ENCODE data around the gene PYHIN1. TPM values are rescaled to one million over a fixed set of nuclear protein-coding genes. Genes with fewer than 3 reads are reported as not detected.

The PYHIN1 gene
- polyA plus RNA-seq, 1 of the 3 experiments (the other 2 are of a cell fraction) = not detected

- TF ChIP-seq, protein P1, sequence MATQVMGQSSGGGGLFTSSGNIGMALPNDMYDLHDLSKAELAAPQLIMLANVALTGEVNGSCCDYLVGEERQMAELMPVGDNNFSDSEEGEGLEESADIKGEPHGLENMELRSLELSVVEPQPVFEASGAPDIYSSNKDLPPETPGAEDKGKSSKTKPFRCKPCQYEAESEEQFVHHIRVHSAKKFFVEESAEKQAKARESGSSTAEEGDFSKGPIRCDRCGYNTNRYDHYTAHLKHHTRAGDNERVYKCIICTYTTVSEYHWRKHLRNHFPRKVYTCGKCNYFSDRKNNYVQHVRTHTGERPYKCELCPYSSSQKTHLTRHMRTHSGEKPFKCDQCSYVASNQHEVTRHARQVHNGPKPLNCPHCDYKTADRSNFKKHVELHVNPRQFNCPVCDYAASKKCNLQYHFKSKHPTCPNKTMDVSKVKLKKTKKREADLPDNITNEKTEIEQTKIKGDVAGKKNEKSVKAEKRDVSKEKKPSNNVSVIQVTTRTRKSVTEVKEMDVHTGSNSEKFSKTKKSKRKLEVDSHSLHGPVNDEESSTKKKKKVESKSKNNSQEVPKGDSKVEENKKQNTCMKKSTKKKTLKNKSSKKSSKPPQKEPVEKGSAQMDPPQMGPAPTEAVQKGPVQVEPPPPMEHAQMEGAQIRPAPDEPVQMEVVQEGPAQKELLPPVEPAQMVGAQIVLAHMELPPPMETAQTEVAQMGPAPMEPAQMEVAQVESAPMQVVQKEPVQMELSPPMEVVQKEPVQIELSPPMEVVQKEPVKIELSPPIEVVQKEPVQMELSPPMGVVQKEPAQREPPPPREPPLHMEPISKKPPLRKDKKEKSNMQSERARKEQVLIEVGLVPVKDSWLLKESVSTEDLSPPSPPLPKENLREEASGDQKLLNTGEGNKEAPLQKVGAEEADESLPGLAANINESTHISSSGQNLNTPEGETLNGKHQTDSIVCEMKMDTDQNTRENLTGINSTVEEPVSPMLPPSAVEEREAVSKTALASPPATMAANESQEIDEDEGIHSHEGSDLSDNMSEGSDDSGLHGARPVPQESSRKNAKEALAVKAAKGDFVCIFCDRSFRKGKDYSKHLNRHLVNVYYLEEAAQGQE (IDR thresholded peaks at IDR 0.05; ENCODE audit: low read depth, low read length) = no peak
Measured at GRCh38 chr1:158983235-158983634, 51.9 kb downstream of the PYHIN1 start (continued).

DNA sequence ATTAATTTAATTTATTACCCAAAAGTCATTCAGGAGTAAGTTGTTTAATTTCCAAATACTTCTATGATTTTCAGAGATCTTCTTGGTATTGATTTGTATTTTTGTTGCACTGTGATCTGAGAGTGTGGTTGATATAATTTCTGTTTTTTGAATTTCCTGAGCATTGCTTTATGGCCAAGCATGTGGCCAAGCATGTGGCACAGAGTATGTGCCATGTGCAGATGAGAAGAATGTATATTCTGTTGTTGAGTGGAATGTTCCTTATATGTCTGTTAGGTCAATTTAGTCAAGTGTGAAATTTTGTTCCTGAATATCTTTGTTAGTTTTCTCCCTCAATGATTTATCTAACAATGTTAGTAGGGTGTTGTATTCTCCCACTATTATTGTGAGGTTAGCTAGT is 53.0 kb downstream of the PYHIN1 start:
- Histone ChIP-seq H2AFZ (ENCODE audit: low read depth) (no peak overlapping the region), H4K20me1 (ENCODE audit: insufficient read depth) (no peaks in the 10 kb centered on the region), H3K4me2 (no peak overlapping the region), H3K79me2 (ENCODE audit: insufficient read depth) (no peaks in the 10 kb centered on the region), H3K36me3 (replicated peaks in 1 of 2; ENCODE audit: control insufficient read depth in 1 of 2, insufficient read depth in 2 of 2, low read length in 1 of 2) (no peaks in the 10 kb centered on the region), H3F3A (replicated peaks; ENCODE audit: insufficient read depth) (no peaks in the 10 kb centered on the region), H3K9me2 (no peaks in the 10 kb centered on the region), H3K4me3 (ENCODE audit: low read depth in 2 of 2, low read length in 1 of 2) (no peak overlapping the region), H3K27me3 (ENCODE audit: insufficient read depth) (no peaks in the 10 kb centered on the region; the same call in 1 of the 2 replicates), H3K27ac (ENCODE audit: low read depth in 2 of 2, low read length in 1 of 2) (no peak overlapping the region), H3K9me3 (no peaks in the 10 kb centered on the region), H3K9ac (no peak overlapping the region), H3K4me1 (ENCODE audit: control insufficient read depth in 1 of 2, insufficient read depth in 2 of 2, low read depth in 1 of 2, low read length in 1 of 2) (no peaks in the 10 kb centered on the region)
- DNase-seq = no peak
- ChIA-PET POLR2A (no interaction called here), CTCF (interaction anchor here (1.7 kb wide), 1 partner anchor 780 kb away, joined by 4 read pairs; no protein-coding TSS in a partner anchor)
- TF ChIP-seq EZH2phosphoT487 (IDR thresholded peaks at IDR 0.05; ENCODE audit: borderline replicate concordance, low read depth) (no peak), FOXM1 (IDR thresholded peaks at IDR 0.05; ENCODE audit: low read depth) (no peak), TAF1 (IDR thresholded peaks at IDR 0.05; ENCODE audit: borderline replicate concordance, low read depth, low read length) (no peak), TCF12 (IDR thresholded peaks at IDR 0.05) (no peak)
- TF ChIP-seq, protein P2, sequence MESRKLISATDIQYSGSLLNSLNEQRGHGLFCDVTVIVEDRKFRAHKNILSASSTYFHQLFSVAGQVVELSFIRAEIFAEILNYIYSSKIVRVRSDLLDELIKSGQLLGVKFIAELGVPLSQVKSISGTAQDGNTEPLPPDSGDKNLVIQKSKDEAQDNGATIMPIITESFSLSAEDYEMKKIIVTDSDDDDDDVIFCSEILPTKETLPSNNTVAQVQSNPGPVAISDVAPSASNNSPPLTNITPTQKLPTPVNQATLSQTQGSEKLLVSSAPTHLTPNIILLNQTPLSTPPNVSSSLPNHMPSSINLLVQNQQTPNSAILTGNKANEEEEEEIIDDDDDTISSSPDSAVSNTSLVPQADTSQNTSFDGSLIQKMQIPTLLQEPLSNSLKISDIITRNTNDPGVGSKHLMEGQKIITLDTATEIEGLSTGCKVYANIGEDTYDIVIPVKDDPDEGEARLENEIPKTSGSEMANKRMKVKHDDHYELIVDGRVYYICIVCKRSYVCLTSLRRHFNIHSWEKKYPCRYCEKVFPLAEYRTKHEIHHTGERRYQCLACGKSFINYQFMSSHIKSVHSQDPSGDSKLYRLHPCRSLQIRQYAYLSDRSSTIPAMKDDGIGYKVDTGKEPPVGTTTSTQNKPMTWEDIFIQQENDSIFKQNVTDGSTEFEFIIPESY (IDR thresholded peaks at IDR 0.05; ENCODE audit: borderline replicate concordance, low read depth) = no peak
- TF ChIP-seq, protein P3, sequence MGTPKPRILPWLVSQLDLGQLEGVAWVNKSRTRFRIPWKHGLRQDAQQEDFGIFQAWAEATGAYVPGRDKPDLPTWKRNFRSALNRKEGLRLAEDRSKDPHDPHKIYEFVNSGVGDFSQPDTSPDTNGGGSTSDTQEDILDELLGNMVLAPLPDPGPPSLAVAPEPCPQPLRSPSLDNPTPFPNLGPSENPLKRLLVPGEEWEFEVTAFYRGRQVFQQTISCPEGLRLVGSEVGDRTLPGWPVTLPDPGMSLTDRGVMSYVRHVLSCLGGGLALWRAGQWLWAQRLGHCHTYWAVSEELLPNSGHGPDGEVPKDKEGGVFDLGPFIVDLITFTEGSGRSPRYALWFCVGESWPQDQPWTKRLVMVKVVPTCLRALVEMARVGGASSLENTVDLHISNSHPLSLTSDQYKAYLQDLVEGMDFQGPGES (IDR thresholded peaks at IDR 0.05; ENCODE audit: low read depth, low read length) = no peak
- TF ChIP-seq, protein P1 (IDR thresholded peaks at IDR 0.05; ENCODE audit: low read depth, low read length) = no peak

Data from SK-N-SH (cell line).